ENCODE results near the gene GNRHR.
"Not testable (repeated sequence)": the region's sequence is repeated elsewhere in the genome, so short reads cannot be mapped to it uniquely, and the experiment has no call there.

GNRHR gene

GRCh38 chr4:67750691-67751090 lies 3.5 kb downstream of the GNRHR start:
- H3K27ac ChIP-seq: no peak overlapping the region
- TF ChIP-seq CTCF (IDR thresholded peaks at IDR 0.05) (no peak), ZFX (IDR thresholded peaks at IDR 0.05; ENCODE audit: borderline replicate concordance) (no peak)

GRCh38 chr4:67749286-67749685 lies 4.9 kb downstream of the GNRHR start:
- H3K27ac ChIP-seq: no peak overlapping the region
- no peak for TF ChIP-seq CTCF (IDR thresholded peaks at IDR 0.05)
- TF ChIP-seq ZFX (IDR thresholded peaks at IDR 0.05; ENCODE audit: borderline replicate concordance): no peak

- H3K27ac ChIP-seq: no peak overlapping the region
- TF ChIP-seq CTCF (IDR thresholded peaks at IDR 0.05): peak; percentile 84
- TF ChIP-seq ZFX (IDR thresholded peaks at IDR 0.05; ENCODE audit: borderline replicate concordance): no peak
These were observed 7.2 kb downstream of the GNRHR start for GRCh38 chr4:67746797-67747495.

- TF ChIP-seq CTCF (IDR thresholded peaks at IDR 0.05): no peak
- TF ChIP-seq ZFX (IDR thresholded peaks at IDR 0.05; ENCODE audit: borderline replicate concordance): no peak
- H3K27ac ChIP-seq: no peak overlapping the region
These were observed 9.5 kb downstream of the GNRHR start for GRCh38 chr4:67744561-67745283.

- TF ChIP-seq CTCF (IDR thresholded peaks at IDR 0.05) (no peak), ZFX (IDR thresholded peaks at IDR 0.05; ENCODE audit: borderline replicate concordance) (no peak)
- no peak overlapping the region for H3K27ac ChIP-seq
These were observed 11.0 kb downstream of the GNRHR start for GRCh38 chr4:67743194-67743593.

GRCh38 chr4:67736262-67736661 lies 17.9 kb downstream of the GNRHR start:
- H3K27ac ChIP-seq: no peak overlapping the region
- no peak for TF ChIP-seq CTCF (IDR thresholded peaks at IDR 0.05)
- no peak for TF ChIP-seq ZFX (IDR thresholded peaks at IDR 0.05; ENCODE audit: borderline replicate concordance)

GRCh38 chr4:67735325-67735724 lies 18.9 kb downstream of the GNRHR start:
- TF ChIP-seq CTCF (IDR thresholded peaks at IDR 0.05) (no peak), ZFX (IDR thresholded peaks at IDR 0.05; ENCODE audit: borderline replicate concordance) (no peak)
- H3K27ac ChIP-seq: no peak overlapping the region

GRCh38 chr4:67730511-67730910 lies 23.7 kb downstream of the GNRHR start:
- H3K27ac ChIP-seq: not testable (repeated sequence)

Measured in 22Rv1 (cell line).